Activated CD4-positive, alpha-beta T cell treated with anti-CD3 and anti-CD28 coated beads for 36 hours (primary cell): ENCODE results near the gene CLIP4. TPM values are rescaled to one million over a fixed set of nuclear protein-coding genes. Genes with fewer than 3 reads are reported as not detected.
"Not testable (repeated sequence)": the region's sequence is repeated elsewhere in the genome, so short reads cannot be mapped to it uniquely, and the experiment has no call there.

Source experiments
- ATAC-seq: fragments of 200-7000 bp; cut with Tn5 transposase; one replicate; pipeline ENCODE4 v1.10.0; 2021; ENCODE audit warnings: mild to moderate bottlenecking, moderate library complexity
- CTCF ChIA-PET: fragments of 350-600 bp; sonication (Branson Sonifier 250); formaldehyde crosslinking; loops from one replicate; lab custom pipeline; 2021; ENCODE audit warnings: antibody characterized with exemption; lab: Charles Lee
- POLR2A ChIA-PET: fragments of 350-600 bp; sonication (Branson Sonifier 250); formaldehyde crosslinking; loops from one replicate; lab custom pipeline; 2021; ENCODE audit warnings: antibody characterized with exemption, inconsistent platforms; lab: Charles Lee
- DNase-seq: peaks from one replicate; pipeline ENCODE4 v3.0.0-alpha.2; 2020
- H3K27ac Mint-ChIP-seq: one replicate; pipeline ENCODE4 v1.8.0; 2021; ENCODE audit warnings: mixed read lengths
- H3K27me3 Mint-ChIP-seq: one replicate; pipeline ENCODE4 v1.8.0; 2021; ENCODE audit warnings: mixed read lengths
- H3K36me3 Mint-ChIP-seq: one replicate; pipeline ENCODE4 v1.8.0; 2021; ENCODE audit warnings: low read depth, mixed read lengths
- H3K4me1 Mint-ChIP-seq: one replicate; pipeline ENCODE4 v1.8.0; 2021; ENCODE audit warnings: mixed read lengths
- H3K4me3 Mint-ChIP-seq: one replicate; pipeline ENCODE4 v1.8.0; 2021; ENCODE audit warnings: mild to moderate bottlenecking, moderate library complexity, mixed read lengths
- H3K9me3 Mint-ChIP-seq: one replicate; pipeline ENCODE4 v1.8.0; 2021; ENCODE audit warnings: low read depth, mixed read lengths
- intact Hi-C, 2 experiments: fragments of 100-400 bp; cut with DNase I in 1 of 2; cut with micrococcal nuclease in 1 of 2; formaldehyde crosslinking; loops; one replicate each; pipeline versions ENCODE4 v1.14.2 to v1.15.1; 2022 to 2024; cut with DNase I, micrococcal nuclease
- total RNA-seq, 2 experiments: library from RNA; stranded (reverse); gene quantifications; one replicate each; pipeline ENCODE4 v1.2.3, GENCODE V29; 2021

The CLIP4 gene
- total RNA-seq, 2 experiments from 2014 or later, result 19.5 to 22.7 TPM

DNA sequence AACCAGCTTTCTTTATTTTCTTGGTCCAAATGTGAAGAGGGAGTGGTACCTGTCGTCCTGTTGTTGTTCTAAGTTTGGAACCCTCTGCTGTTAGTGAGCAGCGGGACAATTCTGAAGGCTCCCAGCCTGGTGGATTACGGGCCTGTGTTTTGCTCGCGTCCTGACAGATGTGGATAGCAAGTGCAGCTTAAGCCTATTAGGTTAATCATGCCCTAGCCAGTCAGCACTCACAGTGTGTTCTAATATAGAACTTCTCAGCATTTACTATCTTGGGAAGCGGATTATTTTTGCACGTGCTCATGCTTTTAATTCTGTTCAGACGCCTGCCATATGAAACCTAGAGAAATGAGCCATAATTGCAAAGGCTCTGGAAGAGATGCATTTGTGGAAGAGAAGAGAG, 40.8 kb upstream of the CLIP4 start, which contains the start of gene PCARE:
PCARE (minus strand) TSS at position 113 of the 400 bp plus-strand sequence. CDS start 262 bp downstream, outside the sequence.
- Mint-ChIP-seq H3K27me3 (no peaks in the 10 kb centered on the region), H3K27ac (no peak within 1 kb of the TSS), H3K36me3 (no peaks in the 10 kb centered on the region), H3K4me1 (no peaks in the 10 kb centered on the region), H3K9me3 (peaks cover 5% of the 10 kb centered on the region), H3K4me3 (no peak within 1 kb of the TSS)
- ChIA-PET POLR2A (no interaction called here), CTCF (interaction anchor here (0.5 kb wide), 1 partner anchor 336 kb away, joined by 3 read pairs; no protein-coding TSS in a partner anchor)
- DNase-seq (no peak), ATAC-seq (no peak)
- intact Hi-C loops, result no loop called here

DNA sequence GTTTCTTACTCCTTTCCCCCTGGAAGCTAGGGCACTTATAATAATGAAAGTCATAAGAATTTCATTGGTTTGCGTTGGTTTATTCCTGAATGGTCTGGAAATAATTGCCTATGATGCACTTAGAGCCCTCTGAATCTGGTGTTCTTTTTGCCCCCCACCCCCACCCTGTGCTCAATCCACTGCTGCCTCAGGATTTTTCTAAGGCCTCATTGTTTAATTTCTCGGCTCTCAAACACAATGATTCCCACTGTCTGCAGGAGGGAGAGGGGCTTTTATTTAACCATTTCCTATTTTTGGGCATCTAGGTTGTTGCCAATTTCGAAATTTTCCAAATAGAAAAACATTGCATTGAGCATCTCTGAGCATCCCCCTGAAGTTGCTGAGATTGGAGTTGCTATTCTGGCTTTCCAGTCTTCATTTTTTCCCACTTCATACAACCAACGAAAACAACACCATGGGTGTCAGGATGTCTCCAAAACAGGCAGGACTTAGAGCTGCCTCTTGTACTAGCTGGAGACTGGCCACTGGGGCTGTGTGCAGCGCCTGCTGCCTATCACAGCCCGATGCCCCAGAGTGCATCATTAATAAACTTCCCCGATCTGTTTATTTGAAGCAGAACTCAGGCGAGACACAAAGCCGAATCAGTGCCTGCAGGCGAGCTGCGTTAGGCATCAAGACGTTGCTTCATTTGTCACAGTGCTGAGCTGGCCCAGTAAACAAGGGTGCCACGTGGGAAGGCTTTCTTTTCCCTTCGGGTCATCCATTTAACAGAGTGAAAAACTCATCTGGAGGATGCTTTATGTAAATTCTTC, 39.1 kb upstream of the CLIP4 start:
- intact Hi-C loops, result no loop called here
- Mint-ChIP-seq H3K4me1 (no peaks in the 10 kb centered on the region), H3K4me3 (no peak overlapping the region), H3K36me3 (no peaks in the 10 kb centered on the region), H3K27me3 (no peaks in the 10 kb centered on the region), H3K27ac (no peak overlapping the region), H3K9me3 (peaks cover 7% of the 10 kb centered on the region)
- no peak for ATAC-seq
- CTCF ChIA-PET, result interaction anchor here (0.5 to 1.7 kb wide), 3 partner anchors 10 to 412 kb away, joined by 3 to 5 read pairs (median 4); no protein-coding TSS in a partner anchor
- POLR2A ChIA-PET, result no interaction called here
- DNase-seq, result no peak

DNA sequence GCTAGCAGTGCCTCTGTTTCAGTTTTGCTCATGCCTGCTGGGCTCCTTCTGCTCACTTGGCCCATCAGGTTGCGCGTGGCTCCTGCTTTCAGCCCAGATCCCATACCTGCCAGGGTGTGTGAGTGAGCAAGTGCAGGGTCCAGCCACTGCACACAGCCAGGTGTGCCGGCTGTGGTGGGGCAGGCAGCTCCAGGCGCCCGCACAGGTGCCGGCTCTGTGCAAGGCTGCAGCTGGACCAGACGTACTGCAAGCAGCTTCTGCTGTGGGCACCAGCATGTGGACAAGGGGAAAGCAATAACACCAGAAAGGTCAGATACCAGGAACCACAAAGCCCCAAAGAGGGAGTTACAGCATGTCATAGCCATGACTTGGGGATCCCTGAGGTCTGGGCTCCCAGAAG, 35.3 kb upstream of the CLIP4 start:
- no peak for DNase-seq
- POLR2A ChIA-PET, result no interaction called here
- H3K9me3 Mint-ChIP-seq, result peaks cover 7% of the 10 kb centered on the region

DNA sequence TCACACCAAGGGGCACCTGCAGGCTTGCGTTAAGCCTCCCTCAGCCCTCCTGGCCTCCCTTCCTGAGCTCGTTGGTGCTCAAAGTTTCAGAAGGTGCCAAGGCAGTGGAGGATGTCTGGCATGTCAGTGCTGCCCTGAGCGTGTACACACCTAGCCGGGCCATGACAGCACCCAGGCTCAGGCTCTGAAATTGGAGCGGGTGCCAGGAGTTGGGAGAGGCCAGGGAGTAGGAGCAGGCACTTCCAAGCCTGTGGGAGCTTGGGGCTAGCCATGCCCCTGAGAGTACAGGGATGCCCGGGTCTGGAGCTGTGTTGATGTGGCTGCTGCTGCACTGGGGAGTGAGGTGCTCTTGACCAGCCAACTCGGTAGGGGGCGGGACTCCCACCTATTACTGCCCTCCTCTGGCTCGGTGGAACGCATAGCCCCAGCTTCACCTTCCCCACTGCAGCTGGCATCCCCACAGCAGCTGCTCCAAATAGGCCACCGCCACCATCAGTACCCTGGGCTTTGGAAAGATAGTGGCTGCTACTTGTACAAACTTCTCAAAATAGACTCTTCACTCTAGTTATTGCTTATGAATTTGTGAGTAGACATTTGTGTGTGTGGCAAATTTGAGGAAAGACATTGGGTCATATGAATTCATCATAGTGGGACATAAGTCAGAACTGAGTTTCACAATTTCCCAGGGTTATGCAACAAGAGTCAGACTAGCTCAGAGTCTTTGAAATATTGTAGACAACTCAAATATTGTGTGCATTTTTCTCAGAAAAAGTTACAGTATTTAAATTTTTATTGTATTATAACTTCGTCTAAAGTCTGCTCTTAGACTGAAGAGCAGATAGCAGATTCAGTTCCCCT, 34.1 kb upstream of the CLIP4 start:
- intact Hi-C loops, result no loop called here
- ATAC-seq (no peak), DNase-seq (no peak)
- H3K27ac Mint-ChIP-seq, result no peak overlapping the region
- H3K36me3 Mint-ChIP-seq, result no peaks in the 10 kb centered on the region
- CTCF ChIA-PET, result no interaction called here
- peaks cover 7% of the 10 kb centered on the region for H3K9me3 Mint-ChIP-seq
- H3K4me3 Mint-ChIP-seq, result no peak overlapping the region
- POLR2A ChIA-PET, result no interaction called here
- H3K27me3 Mint-ChIP-seq, result no peaks in the 10 kb centered on the region
- no peaks in the 10 kb centered on the region for H3K4me1 Mint-ChIP-seq

More for the DNA sequence above, 35.3 kb upstream of the CLIP4 start:
- no peak for ATAC-seq
- no peaks in the 10 kb centered on the region for H3K27me3 Mint-ChIP-seq
- CTCF ChIA-PET, result no interaction called here
- intact Hi-C loops, result no loop called here
- H3K4me1 Mint-ChIP-seq, result no peaks in the 10 kb centered on the region
- H3K4me3 Mint-ChIP-seq, result no peak overlapping the region
- H3K27ac Mint-ChIP-seq, result no peak overlapping the region
- H3K36me3 Mint-ChIP-seq, result no peaks in the 10 kb centered on the region

DNA sequence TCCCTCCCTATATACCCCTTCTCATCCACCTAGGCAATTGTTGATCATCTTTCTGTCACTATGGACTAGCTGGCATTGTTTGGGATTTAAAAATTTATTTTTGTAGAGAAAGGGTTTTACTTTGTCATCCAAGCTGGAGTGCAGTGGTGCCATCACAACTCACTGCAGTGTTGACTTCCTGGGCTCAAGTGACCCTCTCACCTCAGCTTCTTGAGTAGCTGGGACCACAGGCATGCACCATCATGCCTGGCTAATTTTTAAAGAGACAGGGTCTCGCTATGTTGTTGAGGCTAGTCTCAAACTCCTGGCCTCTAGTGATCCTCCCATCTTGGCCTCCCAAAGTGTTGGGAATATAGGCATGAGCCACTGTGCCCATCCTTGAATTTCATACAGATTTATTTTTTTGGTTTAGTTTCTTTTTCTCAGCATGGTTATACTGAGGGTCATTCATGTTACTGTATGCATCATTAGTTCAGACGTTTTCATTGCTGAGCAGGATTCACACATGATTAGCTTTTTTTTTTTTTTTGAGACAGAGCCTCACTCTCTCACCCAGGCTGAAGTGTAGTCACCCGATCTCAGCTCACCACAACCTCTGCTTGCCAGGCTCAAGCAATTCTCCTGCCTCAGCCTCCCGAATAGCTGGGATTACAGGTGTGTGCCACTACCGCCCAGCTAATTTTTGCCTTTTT, 32.3 kb upstream of the CLIP4 start:
- POLR2A ChIA-PET, result no interaction called here
- Mint-ChIP-seq H3K27me3 (no peaks in the 10 kb centered on the region), H3K27ac (no peak overlapping the region), H3K9me3 (peaks cover 7% of the 10 kb centered on the region), H3K4me1 (no peaks in the 10 kb centered on the region), H3K4me3 (no peak overlapping the region), H3K36me3 (no peaks in the 10 kb centered on the region)
- ATAC-seq (no peak), DNase-seq (no peak)
- CTCF ChIA-PET, result interaction anchor here (0.7 kb wide), 1 partner anchor 161 kb away, joined by 3 read pairs; no protein-coding TSS in a partner anchor
- intact Hi-C loops, result no loop called here

DNA sequence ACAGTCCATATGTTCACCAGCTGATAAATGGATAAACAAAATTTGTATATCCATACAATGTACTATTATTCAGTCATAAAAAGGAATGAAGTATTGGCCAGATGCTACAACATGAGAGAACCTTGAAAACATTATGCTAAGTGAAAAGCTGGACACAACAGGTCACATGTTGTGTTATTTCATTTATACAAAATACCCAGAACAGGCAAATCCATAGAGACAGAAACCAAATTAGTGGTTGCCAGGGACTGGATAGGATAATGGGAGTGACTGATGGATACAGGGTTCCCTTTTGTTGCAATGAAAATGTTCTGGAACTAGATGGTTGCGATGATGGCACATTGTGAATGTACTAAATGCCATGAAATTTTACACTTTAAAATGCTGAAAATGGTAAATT, 30.7 kb upstream of the CLIP4 start:
- H3K9me3 Mint-ChIP-seq, result peaks cover 2% of the 10 kb centered on the region
- POLR2A ChIA-PET, result no interaction called here
- no peak overlapping the region for H3K4me3 Mint-ChIP-seq
- DNase-seq (no peak), ATAC-seq (no peak)
- CTCF ChIA-PET, result no interaction called here
- no peak overlapping the region for H3K27ac Mint-ChIP-seq
- H3K4me1 Mint-ChIP-seq, result no peaks in the 10 kb centered on the region
- H3K36me3 Mint-ChIP-seq, result no peaks in the 10 kb centered on the region
- H3K27me3 Mint-ChIP-seq, result peaks cover 4% of the 10 kb centered on the region
- intact Hi-C loops, result no loop called here

DNA sequence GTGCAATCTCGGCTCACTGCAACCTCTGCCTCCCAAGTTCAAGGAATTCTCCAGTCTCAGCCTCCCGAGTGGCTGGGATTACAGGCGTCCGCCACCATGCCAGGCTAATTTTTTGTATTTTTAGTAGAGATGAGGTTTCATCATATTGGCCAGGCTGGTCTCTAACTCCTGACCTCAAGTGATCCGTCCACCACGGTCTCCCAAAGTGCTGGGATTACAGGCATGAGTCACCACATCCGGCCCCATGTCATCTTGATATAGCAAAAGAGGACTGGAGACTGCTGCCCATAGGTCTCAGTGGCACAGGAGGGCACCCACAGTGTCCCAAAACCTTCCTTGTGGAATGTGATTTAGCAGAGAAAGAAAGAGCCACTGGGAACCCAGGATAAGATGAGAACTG, 24.9 kb upstream of the CLIP4 start:
- H3K36me3 Mint-ChIP-seq, POLR2A ChIA-PET, H3K9me3 Mint-ChIP-seq, DNase-seq, intact Hi-C loops, H3K27me3 Mint-ChIP-seq, H3K4me1 Mint-ChIP-seq, H3K27ac Mint-ChIP-seq, H3K4me3 Mint-ChIP-seq, ATAC-seq: not testable (repeated sequence)
- CTCF ChIA-PET, result interaction anchor here (0.9 kb wide), 1 partner anchor 44 kb away, joined by 4 read pairs; no protein-coding TSS in a partner anchor

DNA sequence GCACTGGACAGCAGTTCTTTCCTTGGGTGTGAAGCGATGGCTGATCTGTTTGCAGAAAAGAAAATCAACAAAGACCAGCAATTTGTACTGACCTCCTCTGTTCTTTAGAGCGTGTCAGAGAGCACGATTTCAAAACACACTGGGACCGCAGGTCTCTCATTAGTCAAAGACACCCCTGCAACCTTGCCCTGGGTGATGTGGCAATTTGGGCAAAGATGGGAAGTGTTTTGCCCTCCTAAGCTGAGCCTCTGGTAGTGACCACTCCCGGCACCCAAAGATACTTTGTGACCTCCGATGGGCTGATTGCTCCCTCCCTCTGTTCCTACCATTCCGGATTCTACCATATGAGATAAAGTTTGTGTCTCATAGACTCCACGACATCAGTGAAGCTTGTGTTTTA, 18.2 kb upstream of the CLIP4 start:
- ChIA-PET POLR2A (interaction anchor here (0.7 kb wide), 1 partner anchor 22 kb away, joined by 4 read pairs; no protein-coding TSS in a partner anchor), CTCF (interaction anchor here (1.0 kb wide), 1 partner anchor 10 kb away, joined by 4 read pairs; no protein-coding TSS in a partner anchor)
- no peaks in the 10 kb centered on the region for H3K9me3 Mint-ChIP-seq
- H3K4me1 Mint-ChIP-seq, result no peaks in the 10 kb centered on the region
- intact Hi-C loops, result no loop called here
- H3K27ac Mint-ChIP-seq, result no peak overlapping the region
- DNase-seq, result no peak
- no peak for ATAC-seq
- no peaks in the 10 kb centered on the region for H3K27me3 Mint-ChIP-seq
- no peaks in the 10 kb centered on the region for H3K36me3 Mint-ChIP-seq
- no peak overlapping the region for H3K4me3 Mint-ChIP-seq

DNA sequence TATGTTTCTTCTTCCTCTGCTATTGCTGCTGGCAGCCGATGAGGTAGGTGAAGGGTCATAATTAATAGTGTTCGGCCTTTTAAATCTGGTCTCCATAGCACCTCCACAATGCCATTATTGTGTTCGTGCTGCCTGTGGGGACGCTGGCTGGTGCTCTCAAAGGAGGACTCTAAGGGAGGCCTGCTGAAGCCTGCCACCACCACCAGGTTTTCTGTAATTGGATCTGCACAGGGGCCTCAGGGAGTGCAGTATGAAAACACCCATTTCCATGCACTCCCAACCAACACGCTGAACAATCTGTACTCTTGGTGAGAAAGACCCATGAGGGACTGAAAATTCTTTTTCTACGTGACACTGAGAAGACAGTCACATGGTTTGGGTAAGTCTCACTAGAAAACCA, 17.6 kb upstream of the CLIP4 start:
- CTCF ChIA-PET, result interaction anchor here (1.0 kb wide), 1 partner anchor 9 kb away, joined by 4 read pairs; no protein-coding TSS in a partner anchor
- no peak for ATAC-seq
- intact Hi-C loops, result no loop called here

DNA sequence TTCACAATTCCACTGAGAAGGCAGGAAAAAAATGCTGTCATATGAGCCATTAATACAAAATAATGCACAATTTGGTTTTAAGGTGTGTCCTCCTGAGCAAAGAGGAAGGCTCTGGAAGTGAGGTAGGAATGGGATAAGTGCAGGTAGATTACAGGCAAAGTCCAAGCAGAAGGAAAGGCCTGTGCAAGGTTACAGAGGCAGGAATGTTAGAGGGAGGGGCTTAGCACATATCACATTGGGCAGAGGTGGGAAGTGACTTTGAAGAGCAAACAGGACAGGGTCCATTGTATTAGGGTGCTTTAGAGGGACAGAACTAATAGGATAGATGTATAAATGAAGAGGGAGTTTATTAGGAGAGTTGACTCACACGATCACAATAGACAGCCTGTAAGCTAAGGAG, 14.7 kb upstream of the CLIP4 start:
- POLR2A ChIA-PET, result no interaction called here
- Mint-ChIP-seq H3K27ac (no peak overlapping the region), H3K36me3 (no peaks in the 10 kb centered on the region), H3K27me3 (no peaks in the 10 kb centered on the region), H3K4me1 (peaks cover 3% of the 10 kb centered on the region), H3K9me3 (no peaks in the 10 kb centered on the region), H3K4me3 (no peak overlapping the region)
- no peak for DNase-seq
- CTCF ChIA-PET, result no interaction called here
- no peak for ATAC-seq
- intact Hi-C loops, result no loop called here

More for the DNA sequence above, 17.6 kb upstream of the CLIP4 start:
- POLR2A ChIA-PET, result no interaction called here
- Mint-ChIP-seq H3K4me3 (no peak overlapping the region), H3K9me3 (no peaks in the 10 kb centered on the region), H3K4me1 (peaks cover 3% of the 10 kb centered on the region), H3K27ac (no peak overlapping the region), H3K27me3 (no peaks in the 10 kb centered on the region), H3K36me3 (no peaks in the 10 kb centered on the region)
- no peak for DNase-seq

DNA sequence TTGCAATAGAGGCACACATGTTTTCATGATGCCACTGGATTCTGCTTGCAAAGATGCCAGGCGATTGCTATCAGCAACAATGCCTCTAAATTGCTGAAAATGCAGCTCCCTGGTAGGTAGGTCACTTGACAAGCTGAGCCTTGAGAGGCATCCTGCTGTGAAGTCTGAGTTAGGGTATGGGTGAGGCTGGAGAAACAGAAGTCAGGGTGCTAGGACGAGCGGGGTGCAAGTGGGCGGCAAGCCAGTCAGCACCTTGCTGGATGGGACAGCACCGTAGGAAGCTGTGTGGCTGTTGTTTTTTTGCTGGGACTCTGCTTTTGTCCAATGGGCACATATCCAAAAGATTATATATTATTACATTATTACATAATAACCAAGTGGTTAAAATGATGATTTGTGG, 10.5 kb upstream of the CLIP4 start:
- intact Hi-C loops, result no loop called here
- CTCF ChIA-PET, result no interaction called here
- POLR2A ChIA-PET, result interaction anchor here (0.6 kb wide), 1 partner anchor 815 kb away, joined by 3 read pairs; no protein-coding TSS in a partner anchor
- no peak for DNase-seq
- Mint-ChIP-seq H3K27ac (no peak overlapping the region), H3K4me3 (no peak overlapping the region), H3K27me3 (no peaks in the 10 kb centered on the region), H3K9me3 (no peaks in the 10 kb centered on the region), H3K4me1 (peaks cover 3% of the 10 kb centered on the region), H3K36me3 (no peaks in the 10 kb centered on the region)
- ATAC-seq, result no peak
